Measurements from ENCODE around the gene UBQLN4.
"Not testable (repeated sequence)": the region's sequence is repeated elsewhere in the genome, so short reads cannot be mapped to it uniquely, and the experiment has no call there.

Gene UBQLN4

GRCh38 chr1:156081180-156081916 is 27.8 kb upstream of the UBQLN4 start:
- no peak for DNase-seq (ENCODE audit: low read depth)

GRCh38 chr1:156080863-156081179 is 27.2 kb upstream of the UBQLN4 start:
- no peak for DNase-seq (ENCODE audit: low read depth)

GRCh38 chr1:156080241-156080862 is 26.8 kb upstream of the UBQLN4 start:
- DNase-seq (ENCODE audit: low read depth), result no peak

GRCh38 chr1:156079762-156080161 is 26.2 kb upstream of the UBQLN4 start:
- DNase-seq (ENCODE audit: low read depth), result no peak

GRCh38 chr1:156078728-156079127 is 25.1 kb upstream of the UBQLN4 start:
- no peak for DNase-seq (ENCODE audit: low read depth)

GRCh38 chr1:156077430-156077760 is 23.8 kb upstream of the UBQLN4 start:
- DNase-seq (ENCODE audit: low read depth), result no peak

GRCh38 chr1:156076609-156077429 is 23.2 kb upstream of the UBQLN4 start:
- DNase-seq (ENCODE audit: low read depth), result no peak

- DNase-seq (ENCODE audit: low read depth), result no peak
Measured at GRCh38 chr1:156075775-156076204, 22.2 kb upstream of the UBQLN4 start.

- DNase-seq (ENCODE audit: low read depth), result no peak
Measured at GRCh38 chr1:156075162-156075561, 21.6 kb upstream of the UBQLN4 start.

GRCh38 chr1:156074661-156075060 is 21.1 kb upstream of the UBQLN4 start:
- no peak for DNase-seq (ENCODE audit: low read depth)

GRCh38 chr1:156073740-156074139 is 20.1 kb upstream of the UBQLN4 start:
- DNase-seq (ENCODE audit: low read depth), result no peak

- DNase-seq (ENCODE audit: low read depth), result no peak
Measured at GRCh38 chr1:156073110-156073687, 19.6 kb upstream of the UBQLN4 start.

GRCh38 chr1:156072251-156072650 is 18.7 kb upstream of the UBQLN4 start:
- DNase-seq (ENCODE audit: low read depth), result no peak

GRCh38 chr1:156071332-156071816 is 17.8 kb upstream of the UBQLN4 start:
- not testable (repeated sequence) for DNase-seq (ENCODE audit: low read depth)

GRCh38 chr1:156070548-156070947 is 16.9 kb upstream of the UBQLN4 start:
- DNase-seq (ENCODE audit: low read depth), result no peak

GRCh38 chr1:156069490-156070455 is 16.2 kb upstream of the UBQLN4 start:
- no peak for DNase-seq (ENCODE audit: low read depth)

GRCh38 chr1:156067262-156067661 is 13.7 kb upstream of the UBQLN4 start:
- DNase-seq (ENCODE audit: low read depth), result no peak

- no peak for DNase-seq (ENCODE audit: low read depth)
Measured at GRCh38 chr1:156065871-156066270, 12.3 kb upstream of the UBQLN4 start.

- DNase-seq (ENCODE audit: low read depth), result no peak
Measured at GRCh38 chr1:156065212-156065611, 11.6 kb upstream of the UBQLN4 start.

- no peak for DNase-seq (ENCODE audit: low read depth)
Measured at GRCh38 chr1:156064615-156065014, 11.0 kb upstream of the UBQLN4 start.

GRCh38 chr1:156063997-156064285 is 10.3 kb upstream of the UBQLN4 start:
- no peak for DNase-seq (ENCODE audit: low read depth)

- no peak for DNase-seq (ENCODE audit: low read depth)
Measured at GRCh38 chr1:156062189-156062588, 8.6 kb upstream of the UBQLN4 start.
